GM12874 (cell line): ENCODE data around the gene AKAP9.

Source experiments
- CTCF ChIP-seq: IDR thresholded peaks from 2 replicates; pipeline ENCODE4 v1.5.1; 2011; ENCODE audit warnings: low read depth, mild to moderate bottlenecking, control low read depth, low read length, moderate library complexity; ENCODE audit not compliant: insufficient read depth

AKAP9 gene

GRCh38 chr7:91910171-91910570, 30.5 kb upstream of the AKAP9 start:
- TF ChIP-seq CTCF = no peak

GRCh38 chr7:91911121-91911520, 29.5 kb upstream of the AKAP9 start:
- no peak for TF ChIP-seq CTCF

- TF ChIP-seq CTCF = no peak
These were observed 28.2 kb upstream of the AKAP9 start for GRCh38 chr7:91912494-91912893.

- no peak for TF ChIP-seq CTCF
These were observed 27.1 kb upstream of the AKAP9 start for GRCh38 chr7:91913612-91914011.

- TF ChIP-seq CTCF = no peak
These were observed 25.1 kb upstream of the AKAP9 start for GRCh38 chr7:91915401-91916050.

- no peak for TF ChIP-seq CTCF
These were observed 24.6 kb upstream of the AKAP9 start for GRCh38 chr7:91916051-91916440.

GRCh38 chr7:91918356-91918755, 22.3 kb upstream of the AKAP9 start:
- TF ChIP-seq CTCF = no peak

- TF ChIP-seq CTCF = no peak
These were observed 17.8 kb upstream of the AKAP9 start for GRCh38 chr7:91922857-91923256.
